ENCODE results near the gene TMEM131.
"Not testable (repeated sequence)": the region's sequence is repeated elsewhere in the genome, so short reads cannot be mapped to it uniquely, and the experiment has no call there.

The TMEM131 gene

DNA sequence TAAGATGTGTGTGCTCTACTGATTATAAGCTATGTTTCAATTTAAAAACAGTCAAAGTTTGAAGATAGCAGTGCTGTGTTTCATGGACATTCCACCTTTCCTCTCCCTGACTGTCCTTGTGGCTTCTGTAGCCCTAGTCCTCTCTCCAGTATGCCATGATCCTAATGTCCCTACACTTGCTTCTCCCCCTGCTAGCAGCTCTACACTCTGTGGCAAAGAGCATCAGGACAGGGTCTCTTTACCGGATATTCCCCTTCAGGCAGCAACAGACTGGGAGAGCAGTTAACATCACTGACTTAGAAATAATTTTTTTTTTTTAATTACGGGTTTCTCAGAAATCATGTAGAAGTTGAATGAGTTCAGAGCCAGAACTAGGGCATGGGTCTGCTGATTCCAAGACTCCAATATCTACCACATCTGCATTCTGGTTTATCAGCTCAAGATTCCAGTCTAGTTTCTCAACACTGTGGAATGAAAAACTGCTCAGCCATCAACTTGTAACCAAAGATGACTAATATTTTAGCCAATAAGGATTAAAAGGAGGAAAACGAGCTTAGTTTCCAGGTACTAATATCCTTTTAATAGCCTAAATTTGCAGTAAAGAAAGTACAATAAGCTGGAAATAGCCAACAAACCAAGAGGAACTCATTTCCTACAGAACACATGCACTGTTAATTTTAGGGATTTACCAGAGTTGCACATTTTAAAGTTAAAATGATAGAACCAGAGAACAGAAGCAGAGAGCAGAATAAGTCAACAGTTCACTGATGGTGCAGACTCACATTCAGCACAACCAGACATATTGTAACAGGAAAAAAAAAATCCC lies 45.2 kb downstream of the TMEM131 start:
- DNase-seq: no peak

DNA sequence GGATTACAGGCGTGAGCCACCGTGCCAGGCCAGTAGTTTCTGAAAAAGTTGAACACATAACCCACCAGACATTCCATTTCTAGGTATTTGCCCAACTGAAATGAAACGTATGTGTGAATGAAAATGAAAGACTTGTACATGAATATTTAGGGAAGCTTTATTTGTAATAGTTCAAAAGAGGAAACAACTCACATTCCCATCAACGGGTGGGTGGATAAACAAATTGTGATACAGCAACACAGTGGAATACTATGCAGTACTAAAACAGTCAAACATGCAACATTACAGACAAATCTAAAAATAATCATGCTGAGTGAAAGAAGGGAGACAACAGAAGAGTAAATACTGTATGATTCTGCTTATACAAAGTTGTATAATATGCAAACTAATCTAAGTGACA lies 46.8 kb downstream of the TMEM131 start:
- no peak for DNase-seq

DNA sequence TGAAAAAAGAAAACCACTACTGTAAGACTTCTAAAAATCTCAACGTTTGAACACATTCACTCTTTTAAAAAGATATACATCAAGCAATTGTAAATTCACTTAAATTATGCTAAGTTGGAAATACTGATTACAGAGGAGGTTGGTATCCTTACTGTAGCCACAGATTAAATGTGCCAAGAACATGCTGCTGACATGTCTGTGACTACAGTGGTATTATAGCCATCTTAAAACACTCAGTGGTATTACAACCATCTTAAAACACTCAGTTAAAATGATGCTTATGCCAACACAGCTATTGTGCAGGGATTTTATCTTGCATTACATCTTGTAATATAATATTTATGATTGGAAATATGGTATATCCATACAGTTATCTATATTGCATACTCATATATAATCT lies 50.0 kb downstream of the TMEM131 start:
- DNase-seq: no peak

GRCh38 chr2:97936881-97937280 lies 58.9 kb downstream of the TMEM131 start:
- no peak for DNase-seq

DNA sequence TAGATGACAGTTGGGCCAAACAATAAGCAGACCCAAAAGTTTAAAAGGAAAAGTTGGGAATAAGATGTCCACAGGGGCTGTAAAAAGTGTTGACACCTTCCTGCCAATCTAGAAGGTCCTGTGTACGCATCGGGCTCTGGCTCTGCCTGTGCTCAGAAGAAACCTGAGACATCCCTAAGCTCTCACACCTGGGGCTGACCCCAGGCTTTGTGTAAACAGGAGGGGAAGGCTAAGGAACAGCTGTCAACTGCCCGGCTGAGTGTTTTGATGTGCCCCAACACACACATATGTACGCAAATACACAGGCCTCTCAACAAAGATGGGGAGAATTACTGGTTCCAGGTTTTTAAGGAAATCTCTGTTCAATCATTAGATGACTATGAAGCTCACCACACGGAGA lies 59.5 kb downstream of the TMEM131 start:
- DNase-seq: no peak

GRCh38 chr2:97935719-97936161 lies 60.0 kb downstream of the TMEM131 start:
- DNase-seq: no peak

GRCh38 chr2:97932975-97933662 lies 62.6 kb downstream of the TMEM131 start:
- DNase-seq: no peak

DNA sequence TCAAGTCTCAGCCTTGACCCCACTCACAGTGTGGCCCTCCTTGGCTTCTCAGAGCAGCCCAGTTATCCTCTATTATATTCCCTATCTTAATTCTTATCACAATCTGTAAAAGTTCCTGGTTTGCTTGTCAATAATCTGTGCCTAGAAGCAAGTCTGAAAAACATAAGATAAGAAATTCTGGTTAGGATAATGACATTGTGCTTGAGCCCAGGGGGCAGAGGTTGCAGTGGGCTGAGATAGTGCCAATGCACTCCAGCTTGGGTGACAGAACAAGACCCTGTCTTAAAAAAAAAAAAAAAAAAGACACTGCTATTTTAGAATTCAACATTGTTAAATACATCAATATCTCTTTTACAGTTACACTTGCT lies 63.9 kb downstream of the TMEM131 start:
- no peak for DNase-seq

DNA sequence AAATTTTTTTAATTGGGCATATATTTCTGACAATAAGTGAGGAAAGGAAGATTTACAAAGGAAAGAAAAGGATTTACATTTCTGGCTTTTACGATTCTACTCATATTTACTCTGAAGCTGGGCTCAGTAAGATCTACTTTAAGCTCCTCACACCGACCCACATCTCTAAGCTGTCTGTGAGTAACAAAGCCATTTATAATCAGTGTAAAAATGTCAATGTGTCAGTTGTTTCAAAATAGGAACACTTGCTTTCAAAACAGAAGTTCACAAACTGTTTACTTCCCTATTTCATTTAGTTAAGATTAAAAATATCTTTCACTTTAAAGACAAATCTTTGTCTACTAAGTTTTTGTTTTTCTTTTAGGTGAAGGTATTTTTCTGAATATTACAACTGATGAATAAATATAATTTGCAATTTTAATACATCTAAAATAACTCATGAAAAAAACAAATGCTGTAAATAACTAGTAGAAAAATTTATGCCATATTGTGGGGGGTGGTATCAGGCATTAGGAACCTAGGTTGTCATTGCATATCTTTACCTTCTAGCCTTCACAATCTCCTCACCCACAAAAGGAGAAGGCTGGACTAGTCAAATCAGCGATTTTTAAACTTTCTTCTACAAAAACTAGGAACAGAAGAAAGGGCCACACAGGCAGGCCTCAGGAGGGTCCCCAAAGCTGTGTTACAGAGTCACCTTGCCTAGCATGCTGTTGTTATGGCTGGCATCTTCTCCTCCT lies 64.5 kb downstream of the TMEM131 start:
- DNase-seq: no peak

GRCh38 chr2:97928591-97928990 lies 67.2 kb downstream of the TMEM131 start:
- no peak for DNase-seq

GRCh38 chr2:97926946-97927345 lies 68.8 kb downstream of the TMEM131 start:
- DNase-seq: no peak

GRCh38 chr2:97924194-97924593 lies 71.6 kb downstream of the TMEM131 start:
- DNase-seq: no peak

DNA sequence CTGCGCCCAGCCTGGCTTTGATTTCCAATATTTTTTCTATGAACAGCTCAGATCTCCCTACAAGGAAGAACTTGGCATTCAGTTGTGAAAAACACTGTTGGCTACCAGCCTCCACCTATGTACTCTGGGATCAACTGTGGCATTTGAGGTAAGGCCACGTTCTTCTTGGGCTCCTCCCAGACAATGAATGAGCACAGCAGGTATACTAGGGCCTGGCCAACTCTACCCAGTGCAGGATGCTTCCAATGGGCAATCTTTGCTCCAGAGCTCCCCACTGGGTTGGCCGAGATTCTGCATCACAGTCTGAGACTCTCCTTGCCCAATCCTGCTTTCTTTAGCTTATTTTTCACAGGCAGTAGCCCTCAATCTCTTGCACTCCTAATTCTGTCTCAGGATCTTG lies 75.9 kb downstream of the TMEM131 start:
- DNase-seq: no peak

GRCh38 chr2:97918818-97919217 lies 76.9 kb downstream of the TMEM131 start:
- DNase-seq: no peak

DNA sequence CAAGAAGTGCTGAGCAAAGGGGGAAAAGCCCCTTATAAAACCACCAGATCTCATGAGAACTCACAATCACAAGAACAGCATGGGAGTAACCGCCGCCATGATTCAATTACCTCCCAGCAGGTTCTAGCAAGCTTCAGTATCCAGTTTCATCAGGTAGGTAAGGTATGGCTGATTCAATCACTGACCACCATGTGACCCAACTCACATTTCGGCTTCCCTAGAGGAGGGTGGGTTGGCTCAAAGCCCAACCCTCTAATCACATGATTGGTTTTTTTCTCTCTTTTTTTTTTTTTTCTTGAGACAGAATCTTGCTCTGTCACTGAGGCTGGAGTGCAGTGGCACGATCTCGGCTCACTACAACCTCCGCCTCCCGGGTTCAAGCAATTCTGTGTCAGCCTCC lies 78.1 kb downstream of the TMEM131 start:
- not testable (repeated sequence) for DNase-seq

GRCh38 chr2:97914691-97915213 lies 81.0 kb downstream of the TMEM131 start:
- no peak for DNase-seq

DNA sequence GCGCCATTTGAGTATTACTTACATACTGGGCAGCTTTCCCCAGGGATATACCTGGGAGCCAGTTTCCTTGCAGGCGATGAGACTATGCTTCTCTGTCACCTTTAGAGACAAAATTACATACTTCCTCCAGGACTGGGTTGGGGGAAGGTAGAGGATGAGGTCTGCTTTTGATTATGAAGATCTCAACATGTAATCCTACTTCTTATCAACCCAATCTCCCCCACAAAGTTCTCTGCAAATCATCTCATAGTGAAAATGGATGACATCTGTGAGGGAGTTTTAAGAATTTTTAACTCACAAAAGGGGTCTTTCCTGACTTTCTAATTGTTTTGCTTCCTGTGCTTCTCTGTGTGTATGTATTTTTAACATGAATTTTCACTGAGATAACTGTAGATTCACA lies 81.9 kb downstream of the TMEM131 start:
- DNase-seq: no peak

DNA sequence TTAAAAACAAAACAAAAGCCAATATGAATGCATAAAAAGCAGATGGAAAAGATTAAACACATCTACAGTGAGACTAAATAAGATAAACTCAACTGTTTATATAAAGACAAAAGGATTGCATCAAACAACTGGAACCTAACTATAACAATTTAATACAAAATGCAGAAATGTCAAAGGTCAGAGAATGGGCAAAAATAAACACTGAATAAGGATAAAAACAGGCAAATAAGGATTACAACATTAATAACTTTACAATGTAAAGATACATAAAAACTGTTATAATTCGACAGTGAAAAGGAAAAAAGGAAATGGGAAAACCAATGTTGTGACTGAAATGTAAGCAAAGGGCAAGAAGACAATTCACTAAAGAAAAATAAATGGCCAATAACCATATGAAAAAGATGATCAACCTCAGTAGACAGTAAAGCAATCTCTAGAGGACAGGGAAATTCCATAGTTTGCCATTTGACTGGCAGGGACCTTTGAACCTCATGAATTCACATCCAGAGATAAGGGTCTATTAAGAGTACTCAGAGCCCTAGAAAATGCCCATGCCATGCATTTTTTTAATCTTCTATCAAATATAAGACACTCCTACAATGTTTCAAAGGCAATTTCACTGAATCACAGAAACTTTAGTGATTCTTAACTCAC lies 83.7 kb downstream of the TMEM131 start:
- DNase-seq: no peak

GRCh38 chr2:97911206-97911921 lies 84.4 kb downstream of the TMEM131 start:
- DNase-seq: no peak

DNA sequence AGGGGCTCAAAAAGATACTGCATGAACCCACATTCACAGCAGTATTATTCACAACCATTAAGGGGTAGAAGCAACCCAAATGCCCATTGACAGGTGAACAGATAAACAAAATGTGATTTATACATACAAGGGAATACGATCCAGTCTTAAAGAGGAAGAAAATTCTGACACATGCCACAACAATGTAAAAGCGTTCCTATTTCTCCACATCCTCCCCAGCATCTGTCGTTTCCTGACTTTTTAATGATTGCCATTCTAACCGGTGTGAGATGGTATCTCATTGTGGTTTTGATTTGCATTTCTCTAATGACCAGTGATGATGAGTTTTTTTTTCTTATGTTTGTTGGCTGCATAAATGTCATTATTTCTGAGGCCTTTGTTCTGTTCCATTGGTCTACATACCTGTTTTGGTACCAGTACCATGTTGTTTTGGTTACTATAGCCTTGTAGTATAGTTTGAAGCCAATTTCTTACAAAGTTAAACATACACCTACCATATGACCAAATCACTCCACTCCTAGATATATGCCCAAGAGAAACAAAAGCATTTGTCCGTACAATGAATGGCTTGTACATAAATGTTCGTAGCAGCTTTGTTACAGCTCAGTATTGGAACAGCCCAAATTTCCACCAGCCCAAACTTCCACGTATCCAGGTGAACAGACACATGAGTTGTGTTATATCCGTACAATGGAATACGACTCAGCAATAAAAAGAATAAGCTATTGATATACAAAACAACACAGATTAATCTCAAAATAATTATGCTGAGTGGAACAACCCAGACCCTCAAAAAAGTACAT lies 85.1 kb downstream of the TMEM131 start:
- DNase-seq: no peak

DNA sequence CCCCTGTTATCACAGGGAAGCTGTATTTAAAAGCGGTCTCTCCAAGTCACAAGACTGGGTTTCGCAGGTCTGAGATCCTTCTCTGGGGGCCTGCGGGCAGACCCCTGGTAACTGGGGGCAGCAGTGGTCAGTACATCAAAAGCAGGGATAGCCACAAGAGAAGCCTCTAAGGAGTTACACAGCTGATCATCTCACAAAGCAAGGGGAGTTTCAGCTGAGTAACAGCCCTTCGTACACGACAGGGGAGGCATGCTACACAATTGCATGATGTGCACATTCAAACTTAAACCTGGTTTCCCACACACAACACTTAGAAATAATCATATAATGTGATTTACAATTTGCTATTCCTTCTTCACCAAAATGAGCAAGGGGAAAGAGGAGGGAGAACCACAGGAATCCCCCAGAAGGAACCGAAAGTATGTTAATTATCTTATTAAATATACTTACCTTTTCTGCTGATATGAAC lies 87.5 kb downstream of the TMEM131 start:
- DNase-seq: no peak
